ENCODE data around the gene RACK1. TPM values are rescaled to one million over a fixed set of nuclear protein-coding genes. Genes with fewer than 3 reads are reported as not detected.

Gene RACK1
- total RNA-seq, 2 experiments from 2014 or later: 2,374 to 2,418 TPM

DNA sequence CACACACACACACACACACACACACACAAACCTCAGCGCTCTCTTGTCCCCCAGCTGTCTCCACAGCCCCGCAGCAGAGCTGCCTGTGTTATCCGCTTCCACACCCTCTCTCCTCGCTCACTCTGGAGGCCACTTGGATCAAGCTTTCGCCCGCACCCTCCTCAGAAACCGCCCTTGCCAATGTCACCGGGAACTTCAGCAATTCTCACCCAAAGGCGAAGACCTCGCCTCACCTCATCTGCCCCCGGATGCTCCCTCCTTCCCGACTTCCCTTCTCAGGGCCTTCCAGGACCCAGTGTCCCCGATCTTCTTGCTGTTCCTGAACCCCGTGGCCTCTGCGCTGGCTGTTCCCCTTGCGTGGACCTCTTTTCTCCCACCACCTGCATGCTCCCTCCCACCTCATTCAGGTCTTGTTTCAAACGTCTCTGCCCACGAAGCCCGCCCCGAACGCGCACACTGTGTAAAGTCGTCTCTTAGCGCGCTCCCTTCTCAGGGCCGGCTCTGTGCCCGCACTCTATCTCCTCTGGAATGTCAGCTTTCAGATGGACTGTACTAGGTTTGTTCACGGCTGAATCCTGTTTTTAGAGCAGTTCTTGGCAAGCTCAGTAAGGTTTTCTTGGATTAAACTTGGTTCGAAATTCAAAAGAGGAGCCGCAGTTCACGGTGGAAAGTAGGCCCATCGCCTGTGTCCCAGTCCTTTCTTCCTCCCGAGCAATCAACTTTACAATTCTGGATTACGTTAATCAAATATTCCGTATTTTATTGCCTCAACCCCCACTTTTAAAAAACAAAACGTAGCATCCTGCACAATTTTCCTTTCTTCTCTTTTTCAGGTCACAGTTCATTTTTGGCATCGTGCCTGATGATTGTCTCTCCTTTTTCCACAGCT, 37.7 kb downstream of the RACK1 start:
- CTCF ChIA-PET: interaction anchor here (0.6 to 7.2 kb wide), 6 partner anchors 12 to 913 kb away, joined by 3 to 94 read pairs (median 9); partner anchors contain the start of genes RACK1 and TRIM41
- POLR2A ChIA-PET: interaction anchor here (1.0 to 2.7 kb wide), 6 partner anchors 15 to 38 kb away, joined by 3 to 26 read pairs (median 6); partner anchors contain the start of genes RACK1 and TRIM41

- CTCF ChIA-PET: interaction anchor here (1.1 to 7.2 kb wide), 4 partner anchors 9 to 21 kb away, joined by 3 to 94 read pairs (median 10); partner anchors contain the start of gene TRIM41
- POLR2A ChIA-PET: interaction anchor here (0.7 to 2.5 kb wide), 4 partner anchors 13 to 18 kb away, joined by 3 to 17 read pairs (median 6); partner anchors contain the start of gene TRIM41
These were observed 38.6 kb downstream of the RACK1 start, which contains the start of gene TRIM7 for GRCh38 chr5:181204826-181205760. TSS of gene TRIM7 (minus strand) at chr5:181205196. CDS start at chr5:181205110, 86 bp downstream.

GRCh38 chr5:181204113-181204825, 39.4 kb downstream of the RACK1 start:
- POLR2A ChIA-PET: interaction anchor here (0.7 to 2.5 kb wide), 4 partner anchors 12 to 19 kb away, joined by 3 to 17 read pairs (median 6); partner anchors contain the start of gene TRIM41
- CTCF ChIA-PET: interaction anchor here (1.1 to 7.2 kb wide), 3 partner anchors 10 to 18 kb away, joined by 3 to 94 read pairs (median 4); partner anchors contain the start of gene TRIM41

DNA sequence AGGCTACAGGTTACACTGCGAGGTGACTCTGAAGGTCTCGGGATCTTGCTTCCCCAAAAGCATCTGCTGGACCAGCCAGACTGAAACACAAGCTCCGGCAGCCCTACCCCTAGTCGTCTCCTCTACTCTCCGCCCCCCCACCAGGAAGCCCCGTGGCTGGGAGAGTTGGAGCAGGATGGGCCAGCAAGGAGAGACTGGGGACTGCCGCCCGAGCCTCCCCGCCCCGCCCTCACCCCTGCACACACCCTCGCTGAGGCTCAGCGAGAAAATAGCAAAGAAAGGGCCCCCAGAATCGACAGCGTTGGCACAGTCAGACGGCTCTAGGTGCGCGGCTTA, 40.0 kb downstream of the RACK1 start:
- ChIA-PET CTCF (interaction anchor here (0.9 to 7.2 kb wide), 2 partner anchors 14 to 18 kb away, joined by 3 to 94 read pairs; no protein-coding TSS in a partner anchor), POLR2A (interaction anchor here (2.5 kb wide), 1 partner anchor 12 kb away, joined by 17 read pairs; no protein-coding TSS in a partner anchor)

- ChIA-PET POLR2A (interaction anchor here (2.5 kb wide), 1 partner anchor 11 kb away, joined by 17 read pairs; no protein-coding TSS in a partner anchor), CTCF (interaction anchor here (0.9 to 7.2 kb wide), 2 partner anchors 13 to 19 kb away, joined by 3 to 94 read pairs; no protein-coding TSS in a partner anchor)
These were observed 40.5 kb downstream of the RACK1 start for GRCh38 chr5:181203093-181203711.

DNA sequence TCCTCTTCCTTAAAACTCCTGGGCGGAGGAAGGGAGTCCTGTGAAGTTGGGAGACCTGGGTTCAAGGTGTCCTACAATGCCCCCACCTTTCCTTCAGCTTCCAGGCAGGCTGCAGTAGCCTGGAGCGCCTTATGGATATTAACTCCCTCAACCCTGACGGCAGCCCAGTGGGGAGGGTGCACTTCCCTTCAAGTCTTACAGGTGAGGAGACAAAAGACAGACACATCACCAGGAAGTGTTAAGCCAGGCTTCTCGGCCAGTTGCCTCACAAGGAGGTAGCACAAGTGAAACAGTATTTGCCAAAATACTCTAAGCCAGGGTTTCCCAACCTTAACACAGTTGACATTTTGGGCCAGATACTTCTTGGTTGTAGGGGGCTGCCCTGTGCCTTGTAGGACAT, 42.9 kb downstream of the RACK1 start:
- ChIA-PET CTCF (interaction anchor here (1.3 kb wide), 1 partner anchor 9 kb away, joined by 3 read pairs; no protein-coding TSS in a partner anchor), POLR2A (no interaction called here)

- ChIA-PET POLR2A (no interaction called here), CTCF (interaction anchor here (1.3 kb wide), 1 partner anchor 8 kb away, joined by 3 read pairs; no protein-coding TSS in a partner anchor)
These were observed 43.6 kb downstream of the RACK1 start for GRCh38 chr5:181199881-181200638.

DNA sequence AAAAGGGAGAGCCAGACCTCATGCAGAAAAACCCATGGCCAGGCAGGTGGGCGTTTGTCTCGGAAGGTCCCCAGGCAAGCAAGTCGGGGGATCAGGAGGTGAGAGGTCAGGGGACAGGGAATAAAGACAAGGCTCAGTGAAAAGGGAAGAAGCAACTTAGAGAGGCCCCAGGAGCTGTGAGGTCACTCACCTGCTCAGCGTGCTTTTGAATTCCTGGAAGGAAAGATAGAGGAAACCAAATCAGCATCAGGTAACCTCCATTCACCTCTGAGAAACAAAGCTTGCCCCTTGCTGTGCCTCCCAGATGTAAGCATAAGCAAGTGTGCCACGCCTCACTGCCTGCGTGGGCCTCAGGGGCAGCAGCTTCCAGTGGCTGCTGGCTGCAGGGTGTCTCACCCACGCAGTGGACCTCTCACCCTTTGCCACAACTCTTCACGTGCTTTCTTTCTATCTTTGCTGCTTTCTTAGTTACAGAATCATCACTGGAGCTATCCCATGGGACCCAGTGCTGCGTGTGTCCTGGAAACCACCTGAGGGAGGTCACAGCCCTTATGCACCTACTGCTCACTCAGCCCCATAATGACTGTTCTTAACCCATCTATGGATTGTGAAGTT, 44.7 kb downstream of the RACK1 start:
- CTCF ChIA-PET: interaction anchor here (1.9 kb wide), 1 partner anchor 14 kb away, joined by 4 read pairs; no protein-coding TSS in a partner anchor

DNA sequence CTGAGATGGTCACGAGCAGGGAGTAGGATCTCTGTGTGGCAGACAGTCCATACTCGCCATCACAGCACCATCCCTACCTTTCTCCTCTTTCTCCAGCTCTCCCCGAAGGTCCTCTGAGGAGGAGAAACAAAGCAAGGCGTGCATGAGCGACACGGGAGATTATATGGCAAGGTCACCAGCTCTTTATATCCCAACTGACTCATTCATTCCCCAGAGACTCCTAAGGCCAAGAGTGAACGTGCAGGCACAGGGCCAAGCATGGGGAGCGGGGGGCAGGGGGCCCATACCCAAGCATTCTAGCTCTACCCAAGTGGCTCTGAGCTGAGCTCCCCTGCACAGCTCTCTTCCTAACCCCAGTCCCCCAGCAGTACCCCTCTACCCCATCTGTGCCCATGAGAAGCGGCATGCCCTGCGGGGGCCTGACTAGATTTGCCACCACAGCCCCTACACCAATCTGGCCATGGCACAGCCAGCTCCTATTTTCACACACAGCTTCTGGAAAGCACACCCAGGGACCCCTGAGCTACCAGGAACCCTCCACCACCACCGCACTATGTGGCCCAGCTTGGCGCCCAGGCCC, 45.5 kb downstream of the RACK1 start:
- POLR2A ChIA-PET: no interaction called here
- CTCF ChIA-PET: interaction anchor here (1.9 kb wide), 1 partner anchor 13 kb away, joined by 4 read pairs; no protein-coding TSS in a partner anchor

More for the DNA sequence above, 44.7 kb downstream of the RACK1 start:
- POLR2A ChIA-PET: no interaction called here

DNA sequence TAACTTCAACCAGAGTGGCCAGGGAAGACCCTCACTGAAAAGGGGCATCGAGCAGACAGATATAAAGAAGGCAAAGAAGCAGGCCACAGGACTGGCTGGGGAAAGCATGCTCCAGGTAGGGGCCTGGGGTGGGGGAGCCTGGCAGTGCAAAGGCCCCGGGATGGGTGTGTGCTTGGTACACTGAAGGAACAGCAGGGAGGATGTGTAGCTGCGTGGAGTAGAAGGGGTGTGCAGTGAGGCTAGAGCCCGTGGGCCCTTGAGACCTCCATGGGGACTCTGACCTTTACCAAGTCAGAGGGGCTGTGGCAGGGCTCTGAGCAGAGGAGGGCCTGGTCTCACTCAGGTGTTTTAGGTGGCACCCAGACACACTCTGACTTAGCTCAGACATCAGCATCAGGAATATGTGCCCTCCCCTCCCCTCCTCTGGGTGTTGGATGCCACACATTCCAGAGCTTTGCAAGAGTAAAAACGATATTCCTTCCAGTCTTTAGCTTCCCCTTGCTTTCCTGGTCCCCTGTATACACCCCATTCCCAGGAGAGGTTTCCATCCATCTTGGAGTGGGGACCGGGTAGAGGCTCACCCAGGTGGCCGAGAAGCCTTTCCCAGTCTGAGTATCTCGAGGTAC, 46.3 kb downstream of the RACK1 start:
- CTCF ChIA-PET: interaction anchor here (1.2 to 1.9 kb wide), 2 partner anchors 12 to 13 kb away, joined by 4 read pairs; no protein-coding TSS in a partner anchor
- POLR2A ChIA-PET: no interaction called here

GRCh38 chr5:181195249-181195761, 48.4 kb downstream of the RACK1 start:
- CTCF ChIA-PET: no interaction called here
- POLR2A ChIA-PET: no interaction called here

- CTCF ChIA-PET: interaction anchor here (0.7 kb wide), 1 partner anchor 12 kb away, joined by 3 read pairs; no protein-coding TSS in a partner anchor
- POLR2A ChIA-PET: no interaction called here
These were observed 49.0 kb downstream of the RACK1 start for GRCh38 chr5:181194489-181195248.

- CTCF ChIA-PET: interaction anchor here (0.7 kb wide), 1 partner anchor 13 kb away, joined by 3 read pairs; no protein-coding TSS in a partner anchor
- POLR2A ChIA-PET: no interaction called here
These were observed 50.0 kb downstream of the RACK1 start for GRCh38 chr5:181193656-181194055.

DNA sequence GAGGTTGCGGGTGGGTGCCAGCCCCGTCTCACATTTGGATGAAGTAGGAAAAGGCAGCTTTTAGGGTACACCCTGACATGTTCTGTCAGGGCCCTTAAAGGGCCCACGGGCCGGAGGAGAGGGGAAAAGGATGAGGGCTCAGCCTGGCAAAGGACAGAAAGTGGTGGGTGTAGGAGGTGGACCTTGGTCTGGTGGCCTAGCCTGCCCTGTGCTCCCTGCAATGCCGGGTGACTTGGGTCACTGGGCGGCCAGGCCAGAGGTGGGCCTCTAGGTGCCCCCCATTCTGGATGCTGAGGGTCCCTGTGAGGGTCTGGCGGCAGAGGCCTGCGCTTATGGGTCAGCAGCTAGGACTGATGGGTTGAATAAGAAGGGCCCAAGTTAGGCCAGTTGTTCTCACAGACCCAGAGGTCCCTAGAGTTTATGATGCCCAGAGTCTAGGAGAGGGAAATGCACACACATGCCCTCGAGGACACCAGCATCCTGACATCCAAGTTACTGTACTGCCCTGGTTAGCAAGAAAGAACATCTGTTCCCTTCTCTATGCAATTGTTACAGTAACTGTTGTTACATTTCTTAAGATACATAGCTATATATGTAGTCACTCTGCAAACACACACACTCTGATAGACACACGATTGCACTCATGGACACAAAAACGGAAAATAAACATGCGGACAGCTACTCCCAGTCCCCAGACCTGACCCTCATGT, 51.2 kb downstream of the RACK1 start:
- ChIA-PET CTCF (interaction anchor here (0.7 to 7.2 kb wide), 3 partner anchors 8 to 79 kb away, joined by 3 to 94 read pairs (median 3); partner anchors contain the start of gene TRIM7), POLR2A (interaction anchor here (0.6 to 2.6 kb wide), 7 partner anchors 12 to 68 kb away, joined by 3 to 18 read pairs (median 4); partner anchors contain the start of genes TRIM52 and TRIM7)
